GM23338 (cell line): ENCODE results near the gene TAPBP. TPM values are rescaled to one million over a fixed set of nuclear protein-coding genes. Genes with fewer than 3 reads are reported as not detected.

Experiments
- ATAC-seq: fragments of 200-7000 bp; cut with Tn5 transposase; 3 replicates; pipeline ENCODE4 v1.9.1; 2020
- DNase-seq: peaks from one replicate; pipeline ENCODE4 v3.0.0-alpha.2; 2015; ENCODE audit warnings: low spot score
- H2AFZ ChIP-seq: fragments of 200-600 bp; sonication (generic); 2 replicates; pipeline ENCODE4 v1.8.0; 2016; ENCODE audit warnings: antibody characterized with exemption, mild to moderate bottlenecking, moderate library complexity
- H3F3A ChIP-seq: fragments of 200-600 bp; sonication (generic); replicated peaks from 2 replicates; pipeline ENCODE4 v1.8.0; 2017; ENCODE audit warnings: antibody characterized with exemption, mixed run types, low read depth
- H3K27ac ChIP-seq: fragments of 200-600 bp; sonication (generic); 2 replicates; pipeline ENCODE4 v1.6.1; 2016; ENCODE audit warnings: low read depth
- H3K27me3 ChIP-seq: fragments of 200-600 bp; sonication (generic); 2 replicates; pipeline ENCODE4 v1.8.0; 2016; ENCODE audit warnings: mild to moderate bottlenecking, mixed run types, moderate library complexity; ENCODE audit not compliant: insufficient read depth
- H3K36me3 ChIP-seq: fragments of 200-600 bp; sonication (generic); 2 replicates; pipeline ENCODE4 v1.8.0; 2016; ENCODE audit warnings: mild to moderate bottlenecking; ENCODE audit not compliant: insufficient read depth
- H3K4me1 ChIP-seq: fragments of 200-600 bp; sonication (generic); 2 replicates; pipeline ENCODE4 v1.8.0; 2016; ENCODE audit warnings: mild to moderate bottlenecking, moderate library complexity; ENCODE audit not compliant: insufficient read depth
- H3K4me2 ChIP-seq: fragments of 200-600 bp; sonication (generic); 2 replicates; pipeline ENCODE4 v1.7.1; 2017; ENCODE audit warnings: mixed run types
- H3K4me3 ChIP-seq: fragments of 200-600 bp; sonication (generic); 2 replicates; pipeline ENCODE4 v1.6.1; 2016; ENCODE audit warnings: mixed run types
- H3K79me2 ChIP-seq: fragments of 200-600 bp; sonication (generic); replicated peaks from 2 replicates; pipeline ENCODE4 v1.8.0; 2017; ENCODE audit warnings: mild to moderate bottlenecking; ENCODE audit not compliant: insufficient read depth
- H3K9me2 ChIP-seq: fragments of 200-600 bp; sonication (generic); 2 replicates; pipeline ENCODE4 v1.8.0; 2017; ENCODE audit not compliant: insufficient read depth
- H4K20me1 ChIP-seq: fragments of 200-600 bp; sonication (generic); replicated peaks from 2 replicates; pipeline ENCODE4 v1.8.0; 2017; ENCODE audit warnings: mild to moderate bottlenecking; ENCODE audit not compliant: insufficient read depth
- H3K27ac Mint-ChIP-seq: 2 replicates; pipeline ENCODE4 v1.8.0; 2020; ENCODE audit warnings: inconsistent platforms, mild to moderate bottlenecking, moderate library complexity, mixed read lengths
- H3K27me3 Mint-ChIP-seq: 3 replicates; pipeline ENCODE4 v1.8.0; 2022; ENCODE audit warnings: low read depth, mild to moderate bottlenecking, moderate library complexity, mixed read lengths, inconsistent platforms; ENCODE audit not compliant: insufficient read depth, poor library complexity
- H3K36me3 Mint-ChIP-seq: 3 replicates; pipeline ENCODE4 v1.8.0; 2021; ENCODE audit warnings: low read depth, mild to moderate bottlenecking, inconsistent platforms, moderate library complexity, mixed read lengths
- H3K4me1 Mint-ChIP-seq: 3 replicates; pipeline ENCODE4 v1.8.0; 2020; ENCODE audit warnings: mild to moderate bottlenecking, inconsistent platforms, mixed read lengths
- H3K4me3 Mint-ChIP-seq: 3 replicates; pipeline ENCODE4 v1.8.0; 2021; ENCODE audit warnings: moderate library complexity, mild to moderate bottlenecking, inconsistent platforms, mixed read lengths
- H3K9me3 Mint-ChIP-seq: 3 replicates; pipeline ENCODE4 v1.8.0; 2020; ENCODE audit warnings: moderate library complexity, mild to moderate bottlenecking, inconsistent platforms, mixed read lengths
- CREB1 ChIP-seq: fragments of 250-450 bp; sonication (Bioruptor Pico); IDR thresholded peaks from 2 replicates; pipeline ENCODE4 v1.5.0; 2020; ENCODE audit warnings: low read depth, mild to moderate bottlenecking, moderate library complexity
- CTCF ChIP-seq, 2 experiments: fragments of 200-600 bp in 1 of 2; sonication (generic) in 1 of 2; conservative IDR thresholded peaks; 2 replicates each; pipeline versions ENCODE4 v1.5.1 to v1.6.1; 2016 to 2017; ENCODE audit warnings: antibody characterized with exemption in 2 of 2, low read depth in 2 of 2, mild to moderate bottlenecking in 2 of 2, moderate library complexity in 1 of 2
- ETS1 ChIP-seq: IDR thresholded peaks from 2 replicates; pipeline ENCODE4 v1.6.1; 2016; ENCODE audit warnings: antibody characterized with exemption
- EZH2 ChIP-seq: fragments of 200-600 bp; sonication (generic); IDR thresholded peaks from one replicate; pipeline ENCODE4 v1.8.0; 2017; ENCODE audit warnings: antibody characterized with exemption, mild to moderate bottlenecking, low read depth; ENCODE audit not compliant: unreplicated experiment
- EZH2phosphoT487 ChIP-seq: fragments of 200-600 bp; sonication (generic); IDR thresholded peaks from one replicate; pipeline ENCODE4 v1.8.1; 2018; ENCODE audit warnings: antibody characterized with exemption; ENCODE audit not compliant: unreplicated experiment
- JUNB ChIP-seq: IDR thresholded peaks from one replicate; pipeline ENCODE4 v1.6.1; 2016; ENCODE audit warnings: antibody characterized with exemption; ENCODE audit not compliant: unreplicated experiment
- NANOG ChIP-seq: IDR thresholded peaks from 2 replicates; pipeline ENCODE4 v1.6.1; 2016; ENCODE audit warnings: antibody characterized with exemption, borderline replicate concordance
- STAT1 ChIP-seq: IDR thresholded peaks from one replicate; pipeline ENCODE4 v1.6.1; 2016; ENCODE audit warnings: antibody characterized with exemption; ENCODE audit not compliant: unreplicated experiment
- ZNF114 ChIP-seq: fragments of 250-450 bp; sonication (Bioruptor Pico); IDR thresholded peaks from 2 replicates; pipeline ENCODE4 v1.5.0; 2020; ENCODE audit warnings: mild to moderate bottlenecking, moderate library complexity
- ZNF331 ChIP-seq: fragments of 250-450 bp; sonication (Bioruptor Pico); IDR thresholded peaks from 2 replicates; pipeline ENCODE4 v1.5.0; 2020; ENCODE audit warnings: low read depth, mild to moderate bottlenecking, moderate library complexity
- polyA plus RNA-seq: library from polyadenylated mRNA; unstranded; fragments of >200 nt; fragmentation: Nextera tagmentation; extraction: Ambion mirVana; gene quantifications from 2 replicates; pipeline ENCODE4 v1.2.1, GENCODE V29; 2016
- total RNA-seq: library from RNA; depleted of rRNA; stranded (reverse); fragments of >200 nt; shearing (Covaris generic); gene quantifications from 2 replicates; pipeline ENCODE4 v1.2.3, GENCODE V29; 2014

Gene TAPBP
- total and polyA plus RNA-seq, 2 experiments from 2014 or later, result 19.9 to 37.5 TPM

GRCh38 chr6:33271117-33271467 is 42.8 kb downstream of the TAPBP start:
- Histone ChIP-seq H3K4me1 (peaks cover 36% of the 10 kb centered on the region), H2AFZ (peak overlapping the region; percentile 84), H3F3A (peaks cover 46% of the 10 kb centered on the region), H3K27me3 (no peaks in the 10 kb centered on the region), H3K36me3 (peaks cover 48% of the 10 kb centered on the region), H3K4me3 (peak overlapping the region; percentile 99), H3K9me2 (no peaks in the 10 kb centered on the region), H4K20me1 (peaks cover 36% of the 10 kb centered on the region), H3K27ac (peak overlapping the region; percentile 84), H3K4me2 (peak overlapping the region; percentile 84), H3K79me2 (peaks cover 53% of the 10 kb centered on the region)
- no peak for DNase-seq
- ATAC-seq, result peak; percentile 30
- peak overlapping the region; percentile 100 for H3K27ac Mint-ChIP-seq
- peaks cover 6% of the 10 kb centered on the region; the same call in 1 of the 3 replicates for H3K9me3 Mint-ChIP-seq
- peak overlapping the region; percentile 97 for H3K4me3 Mint-ChIP-seq
- H3K27me3 Mint-ChIP-seq, result peaks cover 28% of the 10 kb centered on the region
- TF ChIP-seq ZNF331 (CRISPR knock-in tag), result no peak
- TF ChIP-seq STAT1, result no peak
- TF ChIP-seq CTCF (conservative IDR thresholded peaks at IDR 0.05; ENCODE audit: low read depth in 2 of 2), result 0 out of 4 replicates have a peak, but pooled peaks of 1 of the 2 experiments have one; percentile 23
- H3K36me3 Mint-ChIP-seq, result peaks cover 73% of the 10 kb centered on the region
- H3K4me1 Mint-ChIP-seq, result peaks cover 30% of the 10 kb centered on the region

- H4K20me1 ChIP-seq, result no peaks in the 10 kb centered on the region
- H3K4me2 ChIP-seq, result no peak overlapping the region
- Mint-ChIP-seq H3K36me3 (peaks cover 64% of the 10 kb centered on the region), H3K27me3 (peaks cover 2% of the 10 kb centered on the region), H3K4me3 (no peak overlapping the region), H3K27ac (no peak overlapping the region), H3K9me3 (no peaks in the 10 kb centered on the region), H3K4me1 (no peaks in the 10 kb centered on the region; the same call in 2 of the 3 replicates)
- ATAC-seq (no peak), DNase-seq (no peak)
- no peak overlapping the region for H3K27ac ChIP-seq
- no peaks in the 10 kb centered on the region for H3K79me2 ChIP-seq
- H3K27me3 ChIP-seq, result no peaks in the 10 kb centered on the region
- H3K9me2 ChIP-seq, result no peaks in the 10 kb centered on the region
- no peak overlapping the region for H2AFZ ChIP-seq
- H3K36me3 ChIP-seq, result peaks cover 16% of the 10 kb centered on the region
- H3K4me3 ChIP-seq, result no peak overlapping the region
- H3F3A ChIP-seq, result no peaks in the 10 kb centered on the region
- H3K4me1 ChIP-seq, result no peaks in the 10 kb centered on the region
- TF ChIP-seq JUNB (no peak), ZNF331 (CRISPR knock-in tag) (no peak), CREB1 (CRISPR knock-in tag) (no peak), EZH2 (no peak), STAT1 (no peak), ZNF114 (CRISPR knock-in tag) (no peak), CTCF (conservative IDR thresholded peaks at IDR 0.05; ENCODE audit: low read depth in 2 of 2) (no peak), NANOG (no peak), EZH2phosphoT487 (no peak), ETS1 (no peak)
Measured at GRCh38 chr6:33264015-33264414, 49.9 kb downstream of the TAPBP start.
